Liver (tissue), 3 donors: ENCODE results near the gene CLASP2.

Experiments used
- JUND ChIP-seq, 2 donors: IDR thresholded peaks; 2 replicates each; pipeline ENCODE4 v1.6.1; 2016; ENCODE audit warnings: antibody characterized with exemption in 2 of 2
- YY1 ChIP-seq: IDR thresholded peaks from 2 replicates; pipeline ENCODE4 v1.6.1; 2016; ENCODE audit warnings: antibody characterized with exemption, mild to moderate bottlenecking
- TF ChIP-seq, protein P1 (sequence below): fragments of 150-350 bp; IDR thresholded peaks from 2 replicates; pipeline ENCODE4 v1.5.1; 2017; ENCODE audit warnings: improper control_type of control experiment, low read depth, low read length; ENCODE audit not compliant: missing input control
- donor health status: healthy.
- donor health status: healthy.

DNA sequence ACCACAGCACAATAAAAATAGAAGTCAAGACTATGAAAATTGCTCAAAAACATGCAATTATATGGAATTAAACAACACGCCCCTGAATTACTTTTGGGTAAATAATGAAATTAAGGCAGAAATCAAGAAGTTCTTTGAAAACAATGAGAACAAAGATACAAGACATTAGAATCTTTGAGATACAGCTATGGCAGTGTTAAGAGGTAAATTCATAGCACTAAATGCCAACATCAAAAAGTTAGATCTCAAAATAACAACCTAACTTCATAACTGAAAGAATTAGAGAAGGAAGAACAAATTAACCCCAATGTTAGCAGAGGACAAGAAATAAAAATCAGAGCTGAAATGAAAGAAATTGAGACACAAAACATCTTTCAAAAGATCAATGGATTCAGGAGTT lies 191.3 kb downstream of the CLASP2 start:
- TF ChIP-seq YY1: no peak
- no peak for TF ChIP-seq JUND (IDR thresholded peaks at IDR 0.05)
- TF ChIP-seq, protein P1, sequence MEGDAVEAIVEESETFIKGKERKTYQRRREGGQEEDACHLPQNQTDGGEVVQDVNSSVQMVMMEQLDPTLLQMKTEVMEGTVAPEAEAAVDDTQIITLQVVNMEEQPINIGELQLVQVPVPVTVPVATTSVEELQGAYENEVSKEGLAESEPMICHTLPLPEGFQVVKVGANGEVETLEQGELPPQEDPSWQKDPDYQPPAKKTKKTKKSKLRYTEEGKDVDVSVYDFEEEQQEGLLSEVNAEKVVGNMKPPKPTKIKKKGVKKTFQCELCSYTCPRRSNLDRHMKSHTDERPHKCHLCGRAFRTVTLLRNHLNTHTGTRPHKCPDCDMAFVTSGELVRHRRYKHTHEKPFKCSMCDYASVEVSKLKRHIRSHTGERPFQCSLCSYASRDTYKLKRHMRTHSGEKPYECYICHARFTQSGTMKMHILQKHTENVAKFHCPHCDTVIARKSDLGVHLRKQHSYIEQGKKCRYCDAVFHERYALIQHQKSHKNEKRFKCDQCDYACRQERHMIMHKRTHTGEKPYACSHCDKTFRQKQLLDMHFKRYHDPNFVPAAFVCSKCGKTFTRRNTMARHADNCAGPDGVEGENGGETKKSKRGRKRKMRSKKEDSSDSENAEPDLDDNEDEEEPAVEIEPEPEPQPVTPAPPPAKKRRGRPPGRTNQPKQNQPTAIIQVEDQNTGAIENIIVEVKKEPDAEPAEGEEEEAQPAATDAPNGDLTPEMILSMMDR: no peak
